HUES48 (cell line): Measurements from ENCODE around the gene CHSY3.

ENCODE experiments used
- H3K27ac ChIP-seq: one replicate; pipeline ENCODE4 v1.7.0; 2013; ENCODE audit warnings: low read depth, low read length, inconsistent platforms
- H3K27me3 ChIP-seq: 2 replicates; pipeline ENCODE4 v1.6.1; 2013; ENCODE audit warnings: mild to moderate bottlenecking, low read length; ENCODE audit not compliant: control insufficient read depth, insufficient read depth
- H3K36me3 ChIP-seq: 2 replicates; pipeline ENCODE4 v1.6.1; 2013; ENCODE audit warnings: low read length; ENCODE audit not compliant: control insufficient read depth, insufficient read depth
- H3K4me1 ChIP-seq: 2 replicates; pipeline ENCODE4 v1.6.1; 2013; ENCODE audit warnings: mild to moderate bottlenecking, low read length; ENCODE audit not compliant: control insufficient read depth, insufficient read depth
- H3K4me3 ChIP-seq: 2 replicates; pipeline ENCODE4 v1.5.1; 2013; ENCODE audit warnings: mild to moderate bottlenecking, low read depth, low read length
- H3K9ac ChIP-seq: 2 replicates; pipeline ENCODE4 v1.6.1; 2013; ENCODE audit warnings: mild to moderate bottlenecking, low read depth, low read length, moderate library complexity
- H3K9me3 ChIP-seq: 2 replicates; pipeline ENCODE4 v1.6.1; 2013; ENCODE audit warnings: low read length; ENCODE audit not compliant: control insufficient read depth, insufficient read depth

The CHSY3 gene

GRCh38 chr5:129906177-129906887 is 2.1 kb downstream of the CHSY3 start:
- peaks cover 4% of the 10 kb centered on the region; the same call in 1 of the 2 replicates for H3K4me1 ChIP-seq
- H3K9me3 ChIP-seq = no peaks in the 10 kb centered on the region
- peak overlapping the region; percentile 80 for H3K4me3 ChIP-seq
- peaks cover 54% of the 10 kb centered on the region for H3K27me3 ChIP-seq
- H3K27ac ChIP-seq = no peak overlapping the region
- no peak overlapping the region for H3K9ac ChIP-seq
- H3K36me3 ChIP-seq = no peaks in the 10 kb centered on the region

- Histone ChIP-seq H3K36me3 (no peaks in the 10 kb centered on the region), H3K27ac (no peak overlapping the region), H3K4me1 (peaks cover 4% of the 10 kb centered on the region; the same call in 1 of the 2 replicates), H3K9me3 (no peaks in the 10 kb centered on the region), H3K4me3 (no peak overlapping the region), H3K9ac (no peak overlapping the region), H3K27me3 (peaks cover 39% of the 10 kb centered on the region)
Measured at GRCh38 chr5:129909225-129909624, 5.0 kb downstream of the CHSY3 start.

GRCh38 chr5:129912601-129913255 is 8.5 kb downstream of the CHSY3 start:
- Histone ChIP-seq H3K9me3 (no peaks in the 10 kb centered on the region), H3K4me1 (peaks cover 6% of the 10 kb centered on the region), H3K27ac (no peak overlapping the region), H3K36me3 (no peaks in the 10 kb centered on the region), H3K4me3 (no peak overlapping the region), H3K27me3 (peaks cover 7% of the 10 kb centered on the region), H3K9ac (no peak overlapping the region)

- Histone ChIP-seq H3K36me3 (no peaks in the 10 kb centered on the region), H3K27me3 (no peaks in the 10 kb centered on the region), H3K9me3 (no peaks in the 10 kb centered on the region), H3K9ac (no peak overlapping the region), H3K4me1 (peaks cover 6% of the 10 kb centered on the region), H3K27ac (no peak overlapping the region), H3K4me3 (no peak overlapping the region)
Measured at GRCh38 chr5:129915415-129915814, 11.2 kb downstream of the CHSY3 start.

- no peaks in the 10 kb centered on the region for H3K9me3 ChIP-seq
- peaks cover 6% of the 10 kb centered on the region for H3K4me1 ChIP-seq
- H3K36me3 ChIP-seq = no peaks in the 10 kb centered on the region
- no peak overlapping the region for H3K9ac ChIP-seq
- no peak overlapping the region for H3K27ac ChIP-seq
- H3K27me3 ChIP-seq = no peaks in the 10 kb centered on the region
- no peak overlapping the region for H3K4me3 ChIP-seq
Measured at GRCh38 chr5:129917224-129917623, 13.0 kb downstream of the CHSY3 start.

- Histone ChIP-seq H3K36me3 (no peaks in the 10 kb centered on the region), H3K9me3 (no peaks in the 10 kb centered on the region), H3K4me3 (no peak overlapping the region), H3K27ac (no peak overlapping the region), H3K9ac (no peak overlapping the region), H3K4me1 (peaks cover under 1% of the 10 kb centered on the region; the same call in 1 of the 2 replicates), H3K27me3 (no peaks in the 10 kb centered on the region)
Measured at GRCh38 chr5:129921204-129921603, 16.9 kb downstream of the CHSY3 start.

- no peaks in the 10 kb centered on the region for H3K27me3 ChIP-seq
- H3K4me1 ChIP-seq = no peaks in the 10 kb centered on the region
- H3K36me3 ChIP-seq = no peaks in the 10 kb centered on the region
- H3K4me3 ChIP-seq = no peak overlapping the region
- H3K9me3 ChIP-seq = no peaks in the 10 kb centered on the region
- H3K27ac ChIP-seq = no peak overlapping the region
- H3K9ac ChIP-seq = no peak overlapping the region
Measured at GRCh38 chr5:129930221-129930620, 26.0 kb downstream of the CHSY3 start.

GRCh38 chr5:129935626-129936025 is 31.4 kb downstream of the CHSY3 start:
- H3K27me3 ChIP-seq = no peaks in the 10 kb centered on the region
- no peak overlapping the region for H3K9ac ChIP-seq
- no peaks in the 10 kb centered on the region for H3K4me1 ChIP-seq
- H3K36me3 ChIP-seq = no peaks in the 10 kb centered on the region
- no peak overlapping the region for H3K4me3 ChIP-seq
- H3K9me3 ChIP-seq = 0 out of 2 replicates have a peak, but pooled peaks cover 10% of the 10 kb centered on the region
- H3K27ac ChIP-seq = no peak overlapping the region

GRCh38 chr5:129938077-129938476 is 33.8 kb downstream of the CHSY3 start:
- Histone ChIP-seq H3K4me3 (no peak overlapping the region), H3K27me3 (no peaks in the 10 kb centered on the region), H3K27ac (no peak overlapping the region), H3K9ac (no peak overlapping the region), H3K36me3 (no peaks in the 10 kb centered on the region), H3K4me1 (no peaks in the 10 kb centered on the region), H3K9me3 (0 out of 2 replicates have a peak, but pooled peaks cover 10% of the 10 kb centered on the region)

GRCh38 chr5:129943936-129944335 is 39.7 kb downstream of the CHSY3 start:
- Histone ChIP-seq H3K4me3 (no peak overlapping the region), H3K36me3 (no peaks in the 10 kb centered on the region), H3K27ac (no peak overlapping the region), H3K27me3 (no peaks in the 10 kb centered on the region), H3K9ac (no peak overlapping the region), H3K4me1 (0 out of 2 replicates have a peak, but pooled peaks cover 3% of the 10 kb centered on the region), H3K9me3 (no peaks in the 10 kb centered on the region)

GRCh38 chr5:129945028-129945427 is 40.8 kb downstream of the CHSY3 start:
- Histone ChIP-seq H3K36me3 (no peaks in the 10 kb centered on the region), H3K9me3 (no peaks in the 10 kb centered on the region), H3K9ac (no peak overlapping the region), H3K27ac (no peak overlapping the region), H3K27me3 (no peaks in the 10 kb centered on the region), H3K4me3 (no peak overlapping the region), H3K4me1 (0 out of 2 replicates have a peak, but pooled peaks cover 3% of the 10 kb centered on the region)
